GM12892 (cell line): ENCODE data around the gene GRAMD1A.

Experiments
- POLR2A ChIP-seq: IDR thresholded peaks from 2 replicates; pipeline ENCODE4 v1.6.1; 2011; ENCODE audit warnings: low read depth, low read length, control low read depth
- TAF1 ChIP-seq: IDR thresholded peaks from 2 replicates; pipeline ENCODE4 v1.6.1; 2011; ENCODE audit warnings: low read depth, mild to moderate bottlenecking, control low read depth, low read length, borderline replicate concordance

DNA sequence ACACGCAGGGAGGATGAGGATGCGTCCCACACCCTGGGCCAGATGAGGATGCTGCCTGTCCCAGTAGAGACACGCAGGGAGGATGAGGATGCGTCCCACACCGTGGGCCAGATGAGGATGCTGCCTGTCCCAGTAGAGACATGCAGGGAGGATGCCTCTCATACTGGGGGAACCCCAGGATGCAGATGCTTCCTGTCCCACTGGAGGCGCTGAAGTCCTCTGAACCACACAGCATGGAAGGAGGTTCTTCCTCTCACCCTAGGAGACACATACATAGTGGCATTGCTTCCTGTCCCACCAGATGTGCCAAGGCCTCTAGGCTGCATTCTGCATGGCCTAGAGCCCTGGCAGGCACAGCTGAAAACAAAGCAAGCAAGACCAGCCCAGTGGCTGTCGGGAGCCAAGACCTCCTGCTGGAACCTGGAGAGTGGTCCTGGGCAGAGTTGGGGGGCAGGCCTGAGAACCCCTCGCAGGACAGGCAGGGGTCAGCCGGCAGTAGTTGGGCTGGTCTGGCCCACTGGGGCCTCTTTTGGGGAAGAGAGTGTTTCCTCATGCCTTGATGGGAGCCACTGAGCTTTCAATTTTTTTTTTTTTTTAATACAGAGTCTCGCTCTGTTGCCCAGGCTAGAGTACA lies 45.7 kb downstream of the GRAMD1A start:
- TF ChIP-seq TAF1 = no peak
- no peak for TF ChIP-seq POLR2A
